Nephron (organoid): Measurements from ENCODE around the gene PLEKHA6.

Experiments
- H3K27ac Mint-ChIP-seq, 3 experiments: 2 replicates each; pipeline ENCODE4 v1.8.0; 2020; ENCODE audit warnings: mixed read lengths in 3 of 3, mild to moderate bottlenecking in 2 of 3, moderate library complexity in 1 of 3
- H3K27me3 Mint-ChIP-seq: 2 replicates; pipeline ENCODE4 v1.8.0; 2021; ENCODE audit warnings: low read depth, mild to moderate bottlenecking, moderate library complexity, mixed read lengths
- H3K36me3 Mint-ChIP-seq: 2 replicates; pipeline ENCODE4 v1.8.0; 2020; ENCODE audit warnings: low read depth, mixed read lengths
- H3K4me1 Mint-ChIP-seq: 2 replicates; pipeline ENCODE4 v1.8.0; 2020; ENCODE audit warnings: mixed read lengths
- H3K4me3 Mint-ChIP-seq, 3 experiments: 2 replicates each; pipeline ENCODE4 v1.8.0; 2020; ENCODE audit warnings: mild to moderate bottlenecking in 3 of 3, mixed read lengths in 3 of 3, moderate library complexity in 2 of 3
- H3K9me3 Mint-ChIP-seq: 2 replicates; pipeline ENCODE4 v1.8.0; 2020; ENCODE audit warnings: mixed read lengths
- CTCF ChIP-seq, 3 experiments: fragments of 200-600 bp; sonication (generic); IDR thresholded peaks; one replicate each; pipeline ENCODE4 v1.5.0; 2021; ENCODE audit warnings: antibody characterized with exemption in 3 of 3; ENCODE audit not compliant: unreplicated experiment in 3 of 3

The PLEKHA6 gene

GRCh38 chr1:204218552-204218951, 141.2 kb downstream of the PLEKHA6 start:
- Mint-ChIP-seq H3K36me3 (peaks cover 13% of the 10 kb centered on the region), H3K27me3 (peaks cover 6% of the 10 kb centered on the region), H3K9me3 (no peaks in the 10 kb centered on the region), H3K4me1 (peaks cover 19% of the 10 kb centered on the region), H3K27ac (no peak overlapping the region), H3K4me3 (no peak overlapping the region)
- no peak for TF ChIP-seq CTCF (IDR thresholded peaks at IDR 0.05; ENCODE audit: unreplicated experiment in 3 of 3)

- TF ChIP-seq CTCF (IDR thresholded peaks at IDR 0.05; ENCODE audit: unreplicated experiment in 3 of 3), result no peak
- H3K27me3 Mint-ChIP-seq, result peaks cover 6% of the 10 kb centered on the region
- no peak overlapping the region for H3K27ac Mint-ChIP-seq
- peaks cover 13% of the 10 kb centered on the region for H3K4me1 Mint-ChIP-seq
- no peaks in the 10 kb centered on the region for H3K9me3 Mint-ChIP-seq
- no peak overlapping the region for H3K4me3 Mint-ChIP-seq
- H3K36me3 Mint-ChIP-seq, result peaks cover 13% of the 10 kb centered on the region
Measured at GRCh38 chr1:204217648-204218000, 142.1 kb downstream of the PLEKHA6 start.

GRCh38 chr1:204216880-204217647, 142.7 kb downstream of the PLEKHA6 start:
- Mint-ChIP-seq H3K4me1 (peaks cover 12% of the 10 kb centered on the region), H3K27ac (no peak overlapping the region), H3K4me3 (no peak overlapping the region), H3K36me3 (peaks cover 13% of the 10 kb centered on the region), H3K9me3 (no peaks in the 10 kb centered on the region), H3K27me3 (peaks cover 6% of the 10 kb centered on the region)
- no peak for TF ChIP-seq CTCF (IDR thresholded peaks at IDR 0.05; ENCODE audit: unreplicated experiment in 3 of 3)

GRCh38 chr1:204216236-204216635, 143.5 kb downstream of the PLEKHA6 start:
- peaks cover 9% of the 10 kb centered on the region for H3K36me3 Mint-ChIP-seq

GRCh38 chr1:204213668-204214662, 145.8 kb downstream of the PLEKHA6 start, which contains the start of gene GOLT1A:
Gene GOLT1A (minus strand): TSS chr1:204213988. CDS start chr1:204213906, 82 bp downstream.
- H3K4me1 Mint-ChIP-seq, result peaks cover 6% of the 10 kb centered on the region
- peak; percentile 64 to 69 (median 67) for TF ChIP-seq CTCF (IDR thresholded peaks at IDR 0.05; ENCODE audit: unreplicated experiment in 3 of 3)
- H3K4me3 Mint-ChIP-seq, result peak within 1 kb of the TSS; percentile 29 to 60 (median 38)
- peaks cover 14% of the 10 kb centered on the region for H3K27me3 Mint-ChIP-seq
- no peaks in the 10 kb centered on the region for H3K9me3 Mint-ChIP-seq
- peak within 1 kb of the TSS in 2 of 3 experiments; percentile 9 to 32 for H3K27ac Mint-ChIP-seq
- H3K36me3 Mint-ChIP-seq, result no peaks in the 10 kb centered on the region

More at GRCh38 chr1:204216236-204216635, 143.5 kb downstream of the PLEKHA6 start:
- no peaks in the 10 kb centered on the region for H3K9me3 Mint-ChIP-seq
- H3K27me3 Mint-ChIP-seq, result peaks cover 6% of the 10 kb centered on the region
- H3K4me3 Mint-ChIP-seq, result no peak overlapping the region
- no peak overlapping the region for H3K27ac Mint-ChIP-seq
- peaks cover 12% of the 10 kb centered on the region for H3K4me1 Mint-ChIP-seq
- no peak for TF ChIP-seq CTCF (IDR thresholded peaks at IDR 0.05; ENCODE audit: unreplicated experiment in 3 of 3)
